Fibroblast of lung (primary cell): Measurements from ENCODE around the gene TNFAIP2. TPM values are rescaled to one million over a fixed set of nuclear protein-coding genes. Genes with fewer than 3 reads are reported as not detected.

Experiments
- DNase-seq, 2 donors: peaks; one replicate each; pipeline versions ENCODE4 v3.0.0 to v3.0.0-alpha.2; 2010; ENCODE audit warnings: low read depth in 2 of 2
- H2AFZ ChIP-seq: 2 replicates; pipeline ENCODE4 v1.5.1; 2012; ENCODE audit warnings: low read length, control low read depth, inconsistent platforms
- H3K27ac ChIP-seq: 2 replicates; pipeline ENCODE4 v1.5.1; 2011; ENCODE audit warnings: low read length, control low read depth; ENCODE audit not compliant: insufficient read depth
- H3K27me3 ChIP-seq: 2 replicates; pipeline ENCODE4 v1.5.1; 2011; ENCODE audit warnings: mild to moderate bottlenecking, low read length; ENCODE audit not compliant: control insufficient read depth, insufficient read depth
- H3K36me3 ChIP-seq: 2 replicates; pipeline ENCODE4 v1.5.1; 2011; ENCODE audit warnings: low read length; ENCODE audit not compliant: control insufficient read depth, insufficient read depth
- H3K4me1 ChIP-seq: 2 replicates; pipeline ENCODE4 v1.5.1; 2011; ENCODE audit warnings: low read length; ENCODE audit not compliant: control insufficient read depth, insufficient read depth; ENCODE audit errors: extremely low read depth
- H3K4me2 ChIP-seq: 2 replicates; pipeline ENCODE4 v1.5.1; 2011; ENCODE audit warnings: low read length, control low read depth; ENCODE audit not compliant: insufficient read depth; ENCODE audit errors: extremely low read depth
- H3K4me3 ChIP-seq, 4 experiments: fragments of 200-600 bp in 1 of 4; sonication (generic) in 1 of 4; replicated peaks in 1 of 4; 2 replicates each; pipeline ENCODE4 v1.5.1; 2011 to 2016; ENCODE audit warnings: low read length in 4 of 4, low read depth in 3 of 4, mild to moderate bottlenecking in 3 of 4, control low read depth in 2 of 4, inconsistent platforms in 1 of 4, mixed read lengths in 1 of 4; ENCODE audit not compliant: insufficient read depth in 1 of 4; ENCODE audit errors: control extremely low read depth in 1 of 4
- H3K79me2 ChIP-seq: 2 replicates; pipeline ENCODE4 v1.5.1; 2012; ENCODE audit warnings: mild to moderate bottlenecking, low read length, inconsistent platforms; ENCODE audit not compliant: control insufficient read depth, insufficient read depth
- H3K9ac ChIP-seq: 2 replicates; pipeline ENCODE4 v1.5.1; 2011; ENCODE audit warnings: mild to moderate bottlenecking, low read length, control low read depth; ENCODE audit not compliant: insufficient read depth
- H3K9me3 ChIP-seq: 2 replicates; pipeline ENCODE4 v1.5.1; 2012; ENCODE audit warnings: low read depth, low read length; ENCODE audit not compliant: control insufficient read depth, insufficient read depth
- H4K20me1 ChIP-seq: 2 replicates; pipeline ENCODE4 v1.5.1; 2011; ENCODE audit warnings: low read length; ENCODE audit not compliant: control insufficient read depth, insufficient read depth; ENCODE audit errors: extremely low read depth
- CTCF ChIP-seq, 2 donors: IDR thresholded peaks in 1 of 2; conservative IDR thresholded peaks in 1 of 2; 1 replicate in 1 of 2; 2 replicates in 1 of 2; pipeline ENCODE4 v1.5.1; 2011 to 2012; ENCODE audit warnings: low read length in 2 of 2, control low read depth in 1 of 2, inconsistent platforms in 1 of 2, low read depth in 1 of 2, mild to moderate bottlenecking in 1 of 2
- EZH2 ChIP-seq: IDR thresholded peaks from 2 replicates; pipeline ENCODE4 v1.5.1; 2012; ENCODE audit warnings: low read length, control low read depth, mild to moderate bottlenecking; ENCODE audit errors: missing control alignments
- polyA plus RNA-seq, 2 donors: library from polyadenylated mRNA; depleted of rRNA in 1 of 2; stranded (reverse) in 1 of 2; unstranded in 1 of 2; fragments of >200 nt; gene quantifications; 2 replicates each; pipeline ENCODE4 v1.2.1, GENCODE V29; 2011 to 2012; ENCODE audit warnings: missing spikeins in 1 of 2
- total RNA-seq: library from RNA; depleted of rRNA; stranded (reverse); fragments of >200 nt; gene quantifications from 2 replicates; pipeline ENCODE4 v1.2.1, GENCODE V29; 2014

TNFAIP2 gene
- total and polyA plus RNA-seq, 2 donors (not counting 1 experiment from before 2014, with no cell fraction given): 71.5 to 139 TPM

- H3K4me3 ChIP-seq: no peak overlapping the region
- H2AFZ ChIP-seq: no peak overlapping the region
- H3K9me3 ChIP-seq: no peaks in the 10 kb centered on the region
- no peaks in the 10 kb centered on the region for H3K79me2 ChIP-seq
- peaks cover 28% of the 10 kb centered on the region for H3K27me3 ChIP-seq
- no peaks in the 10 kb centered on the region for H3K36me3 ChIP-seq
- no peak overlapping the region for H3K27ac ChIP-seq
- no peak for DNase-seq
- H3K4me2 ChIP-seq: no peak overlapping the region
- peaks cover 2% of the 10 kb centered on the region for H3K4me1 ChIP-seq
- no peaks in the 10 kb centered on the region for H4K20me1 ChIP-seq
- no peak overlapping the region for H3K9ac ChIP-seq
- no peak for TF ChIP-seq EZH2
- no peak for TF ChIP-seq CTCF (conservative IDR thresholded peaks at IDR 0.05 in 1 of 2, IDR thresholded peaks at IDR 0.05 in 1 of 2; ENCODE audit: low read depth in 1 of 2, low read length in 2 of 2)
Measured at GRCh38 chr14:103099733-103100280, 23.5 kb upstream of the TNFAIP2 start.

- no peak overlapping the region for H3K4me3 ChIP-seq
- peaks cover 5% of the 10 kb centered on the region for H3K4me1 ChIP-seq
Measured at GRCh38 chr14:103100281-103101121, 22.8 kb upstream of the TNFAIP2 start.

More at GRCh38 chr14:103100281-103101121, 22.8 kb upstream of the TNFAIP2 start:
- no peaks in the 10 kb centered on the region for H4K20me1 ChIP-seq
- no peak for DNase-seq
- no peak overlapping the region for H3K9ac ChIP-seq
- H3K9me3 ChIP-seq: no peaks in the 10 kb centered on the region
- H3K36me3 ChIP-seq: no peaks in the 10 kb centered on the region
- H3K79me2 ChIP-seq: no peaks in the 10 kb centered on the region
- no peak overlapping the region for H3K4me2 ChIP-seq
- no peak overlapping the region for H3K27ac ChIP-seq
- TF ChIP-seq EZH2: no peak
- TF ChIP-seq CTCF (conservative IDR thresholded peaks at IDR 0.05 in 1 of 2, IDR thresholded peaks at IDR 0.05 in 1 of 2; ENCODE audit: low read depth in 1 of 2, low read length in 2 of 2): no peak
- peaks cover 28% of the 10 kb centered on the region for H3K27me3 ChIP-seq
- H2AFZ ChIP-seq: no peak overlapping the region
